KMS-11 (cell line): ENCODE data around the gene CPM.

Source experiments
- H2AFZ ChIP-seq: fragments of 200-600 bp; sonication (generic); 2 replicates; pipeline ENCODE4 v1.6.1; 2016; ENCODE audit warnings: antibody characterized with exemption, mixed run types, low read depth
- H3K27ac ChIP-seq: fragments of 200-600 bp; sonication (generic); 2 replicates; pipeline ENCODE4 v1.6.1; 2016; ENCODE audit warnings: mild to moderate bottlenecking, mixed run types
- H3K27me3 ChIP-seq: fragments of 200-600 bp; sonication (generic); 2 replicates; pipeline ENCODE4 v1.6.1; 2017; ENCODE audit warnings: mild to moderate bottlenecking, low read depth, mixed run types, moderate library complexity; ENCODE audit not compliant: insufficient read depth
- H3K36me3 ChIP-seq: fragments of 200-600 bp; sonication (generic); 2 replicates; pipeline ENCODE4 v1.6.1; 2017; ENCODE audit warnings: mild to moderate bottlenecking, mixed run types; ENCODE audit not compliant: insufficient read depth
- H3K4me1 ChIP-seq: fragments of 200-600 bp; sonication (generic); 2 replicates; pipeline ENCODE4 v1.6.1; 2016; ENCODE audit warnings: mild to moderate bottlenecking, low read depth, mixed run types; ENCODE audit not compliant: poor library complexity, severe bottlenecking
- H3K4me2 ChIP-seq: fragments of 200-600 bp; sonication (generic); 2 replicates; pipeline ENCODE4 v1.7.0; 2016; ENCODE audit warnings: mild to moderate bottlenecking, mixed run types
- H3K4me3 ChIP-seq: fragments of 200-600 bp; sonication (generic); IDR thresholded peaks from 2 replicates; pipeline ENCODE4 v1.6.1; 2017; ENCODE audit warnings: low read depth, low read length, mixed read lengths; ENCODE audit not compliant: insufficient read depth
- H3K79me2 ChIP-seq: fragments of 200-600 bp; sonication (generic); 2 replicates; pipeline ENCODE4 v1.6.1; 2016; ENCODE audit warnings: low read depth, mixed run types; ENCODE audit not compliant: insufficient read depth
- H3K9ac ChIP-seq: fragments of 200-600 bp; sonication (generic); 2 replicates; pipeline ENCODE4 v1.6.1; 2016; ENCODE audit warnings: mild to moderate bottlenecking, mixed run types
- H4K20me1 ChIP-seq: fragments of 200-600 bp; sonication (generic); 2 replicates; pipeline ENCODE4 v1.6.1; 2016; ENCODE audit warnings: mild to moderate bottlenecking, mixed run types; ENCODE audit not compliant: insufficient read depth
- CTCF ChIP-seq: fragments of 200-600 bp; sonication (generic); conservative IDR thresholded peaks from 2 replicates; pipeline ENCODE4 v1.6.1; 2017; ENCODE audit warnings: low read depth, mild to moderate bottlenecking, antibody characterized with exemption, low read length, moderate library complexity, mixed read lengths

CPM gene

GRCh38 chr12:68815928-68816800 is 116.8 kb downstream of the CPM start:
- Histone ChIP-seq H2AFZ (no peak overlapping the region), H3K9ac (no peak overlapping the region), H3K4me1 (peaks cover 14% of the 10 kb centered on the region), H3K4me3 (no peak overlapping the region), H3K36me3 (peaks cover 22% of the 10 kb centered on the region; the same call in 1 of the 2 replicates), H3K4me2 (no peak overlapping the region), H3K27ac (no peak overlapping the region), H3K79me2 (peaks cover 48% of the 10 kb centered on the region; the same call in 1 of the 2 replicates), H3K27me3 (no peaks in the 10 kb centered on the region), H4K20me1 (no peaks in the 10 kb centered on the region)
- no peak for TF ChIP-seq CTCF

- no peaks in the 10 kb centered on the region for H4K20me1 ChIP-seq
- no peak overlapping the region for H3K9ac ChIP-seq
- no peak overlapping the region for H3K4me3 ChIP-seq
- TF ChIP-seq CTCF: no peak
- H3K36me3 ChIP-seq: peaks cover 19% of the 10 kb centered on the region; the same call in 1 of the 2 replicates
- no peak overlapping the region for H3K27ac ChIP-seq
- H3K4me1 ChIP-seq: peaks cover 21% of the 10 kb centered on the region
- no peaks in the 10 kb centered on the region for H3K27me3 ChIP-seq
- H3K79me2 ChIP-seq: peaks cover 56% of the 10 kb centered on the region; the same call in 1 of the 2 replicates
- no peak overlapping the region for H3K4me2 ChIP-seq
- H2AFZ ChIP-seq: no peak overlapping the region
Measured at GRCh38 chr12:68815232-68815927, 117.6 kb downstream of the CPM start.

GRCh38 chr12:68814490-68815231 is 118.3 kb downstream of the CPM start:
- H3K4me3 ChIP-seq: no peak overlapping the region
- no peak overlapping the region for H2AFZ ChIP-seq
- TF ChIP-seq CTCF: no peak
- no peak overlapping the region for H3K9ac ChIP-seq
- peaks cover 24% of the 10 kb centered on the region for H3K4me1 ChIP-seq
- H3K27me3 ChIP-seq: no peaks in the 10 kb centered on the region
- no peak overlapping the region for H3K27ac ChIP-seq
- no peak overlapping the region for H3K4me2 ChIP-seq
- H3K36me3 ChIP-seq: peaks cover 14% of the 10 kb centered on the region; the same call in 1 of the 2 replicates
- H3K79me2 ChIP-seq: peaks cover 63% of the 10 kb centered on the region
- no peaks in the 10 kb centered on the region for H4K20me1 ChIP-seq

GRCh38 chr12:68813242-68813593 is 119.8 kb downstream of the CPM start:
- Histone ChIP-seq H3K79me2 (peaks cover 62% of the 10 kb centered on the region), H2AFZ (no peak overlapping the region), H3K4me1 (peaks cover 30% of the 10 kb centered on the region), H3K36me3 (peaks cover 10% of the 10 kb centered on the region; the same call in 1 of the 2 replicates), H4K20me1 (no peaks in the 10 kb centered on the region), H3K4me2 (no peak overlapping the region), H3K27me3 (no peaks in the 10 kb centered on the region), H3K4me3 (no peak overlapping the region), H3K27ac (no peak overlapping the region), H3K9ac (no peak overlapping the region)
- no peak for TF ChIP-seq CTCF
